Activated naive CD4-positive, alpha-beta T cell treated with anti-CD3 and anti-CD28 coated beads, Interleukin-2, amount 50 U/mL, for 24 hours (primary cell): ENCODE measurements around the gene UGT2B17.
"Not testable (repeated sequence)": the region's sequence is repeated elsewhere in the genome, so short reads cannot be mapped to it uniquely, and the experiment has no call there.

Experiments
- H3K27ac Mint-ChIP-seq: one replicate; pipeline ENCODE4 v1.8.0; 2021; ENCODE audit warnings: mild to moderate bottlenecking, mixed read lengths
- H3K27me3 Mint-ChIP-seq: one replicate; pipeline ENCODE4 v1.8.0; 2021; ENCODE audit warnings: mixed read lengths
- H3K36me3 Mint-ChIP-seq: one replicate; pipeline ENCODE4 v1.8.0; 2021; ENCODE audit warnings: mixed read lengths
- H3K4me1 Mint-ChIP-seq: one replicate; pipeline ENCODE4 v1.8.0; 2021; ENCODE audit warnings: mixed read lengths
- H3K4me3 Mint-ChIP-seq: one replicate; pipeline ENCODE4 v1.8.0; 2021; ENCODE audit warnings: mild to moderate bottlenecking, mixed read lengths
- H3K9me3 Mint-ChIP-seq: one replicate; pipeline ENCODE4 v1.8.0; 2021; ENCODE audit warnings: mixed read lengths

UGT2B17 gene

GRCh38 chr4:68576272-68577125 lies at the start of gene UGT2B17:
UGT2B17 (minus strand) TSS chr4:68576322; CDS start chr4:68568484, 7,838 bp downstream.
- Mint-ChIP-seq H3K36me3 (no peaks in the 10 kb centered on the region), H3K27me3 (no peaks in the 10 kb centered on the region), H3K4me3 (no peak within 1 kb of the TSS), H3K9me3 (no peaks in the 10 kb centered on the region), H3K27ac (no peak within 1 kb of the TSS), H3K4me1 (no peaks in the 10 kb centered on the region)

- not testable (repeated sequence) for H3K27ac Mint-ChIP-seq, H3K27me3 Mint-ChIP-seq, H3K36me3 Mint-ChIP-seq, H3K4me1 Mint-ChIP-seq, H3K9me3 Mint-ChIP-seq, H3K4me3 Mint-ChIP-seq
These were observed 46.6 kb upstream of the UGT2B17 start for GRCh38 chr4:68622731-68623130.

GRCh38 chr4:68617003-68617698 lies 41.0 kb upstream of the UGT2B17 start:
- no peaks in the 10 kb centered on the region for H3K4me1 Mint-ChIP-seq

GRCh38 chr4:68615699-68616422 lies 39.7 kb upstream of the UGT2B17 start:
- Mint-ChIP-seq H3K9me3 (no peaks in the 10 kb centered on the region), H3K27me3 (no peaks in the 10 kb centered on the region), H3K27ac (no peak overlapping the region), H3K4me1 (no peaks in the 10 kb centered on the region), H3K4me3 (no peak overlapping the region), H3K36me3 (no peaks in the 10 kb centered on the region)

More at GRCh38 chr4:68617003-68617698, 41.0 kb upstream of the UGT2B17 start:
- no peaks in the 10 kb centered on the region for H3K36me3 Mint-ChIP-seq
- no peak overlapping the region for H3K4me3 Mint-ChIP-seq
- no peaks in the 10 kb centered on the region for H3K9me3 Mint-ChIP-seq
- H3K27me3 Mint-ChIP-seq: no peaks in the 10 kb centered on the region
- no peak overlapping the region for H3K27ac Mint-ChIP-seq

GRCh38 chr4:68613752-68614151 lies 37.6 kb upstream of the UGT2B17 start:
- Mint-ChIP-seq H3K9me3 (no peaks in the 10 kb centered on the region), H3K36me3 (no peaks in the 10 kb centered on the region), H3K4me1 (no peaks in the 10 kb centered on the region), H3K27me3 (no peaks in the 10 kb centered on the region), H3K4me3 (no peak overlapping the region), H3K27ac (no peak overlapping the region)

GRCh38 chr4:68606240-68606639 lies 30.1 kb upstream of the UGT2B17 start:
- Mint-ChIP-seq H3K4me3 (no peak overlapping the region), H3K9me3 (no peaks in the 10 kb centered on the region), H3K4me1 (no peaks in the 10 kb centered on the region), H3K27me3 (no peaks in the 10 kb centered on the region), H3K36me3 (no peaks in the 10 kb centered on the region), H3K27ac (no peak overlapping the region)

GRCh38 chr4:68599150-68599549 lies 23.0 kb upstream of the UGT2B17 start:
- Mint-ChIP-seq H3K4me1 (no peaks in the 10 kb centered on the region), H3K4me3 (no peak overlapping the region), H3K36me3 (no peaks in the 10 kb centered on the region), H3K9me3 (no peaks in the 10 kb centered on the region), H3K27me3 (no peaks in the 10 kb centered on the region), H3K27ac (no peak overlapping the region)

GRCh38 chr4:68597482-68597881 lies 21.4 kb upstream of the UGT2B17 start:
- no peaks in the 10 kb centered on the region for H3K4me1 Mint-ChIP-seq
- no peak overlapping the region for H3K4me3 Mint-ChIP-seq
- H3K9me3 Mint-ChIP-seq: no peaks in the 10 kb centered on the region
- H3K27me3 Mint-ChIP-seq: no peaks in the 10 kb centered on the region
- H3K36me3 Mint-ChIP-seq: no peaks in the 10 kb centered on the region
- H3K27ac Mint-ChIP-seq: no peak overlapping the region

GRCh38 chr4:68594678-68595077 lies 18.6 kb upstream of the UGT2B17 start:
- Mint-ChIP-seq H3K27me3 (no peaks in the 10 kb centered on the region), H3K4me1 (no peaks in the 10 kb centered on the region), H3K9me3 (no peaks in the 10 kb centered on the region), H3K4me3 (no peak overlapping the region), H3K36me3 (no peaks in the 10 kb centered on the region), H3K27ac (no peak overlapping the region)

- Mint-ChIP-seq H3K4me3 (no peak overlapping the region), H3K4me1 (no peaks in the 10 kb centered on the region), H3K27ac (no peak overlapping the region), H3K27me3 (no peaks in the 10 kb centered on the region), H3K36me3 (no peaks in the 10 kb centered on the region), H3K9me3 (no peaks in the 10 kb centered on the region)
These were observed 17.0 kb upstream of the UGT2B17 start for GRCh38 chr4:68593112-68593511.

GRCh38 chr4:68592673-68593072 lies 16.6 kb upstream of the UGT2B17 start:
- no peak overlapping the region for H3K27ac Mint-ChIP-seq
- H3K4me3 Mint-ChIP-seq: no peak overlapping the region
- no peaks in the 10 kb centered on the region for H3K36me3 Mint-ChIP-seq

GRCh38 chr4:68591204-68591603 lies 15.1 kb upstream of the UGT2B17 start:
- H3K27ac Mint-ChIP-seq: no peak overlapping the region
- H3K27me3 Mint-ChIP-seq: no peaks in the 10 kb centered on the region
- H3K4me1 Mint-ChIP-seq: no peaks in the 10 kb centered on the region
- H3K4me3 Mint-ChIP-seq: no peak overlapping the region
- H3K36me3 Mint-ChIP-seq: no peaks in the 10 kb centered on the region
- no peaks in the 10 kb centered on the region for H3K9me3 Mint-ChIP-seq

More at GRCh38 chr4:68592673-68593072, 16.6 kb upstream of the UGT2B17 start:
- no peaks in the 10 kb centered on the region for H3K27me3 Mint-ChIP-seq
- H3K9me3 Mint-ChIP-seq: no peaks in the 10 kb centered on the region
- no peaks in the 10 kb centered on the region for H3K4me1 Mint-ChIP-seq

- Mint-ChIP-seq H3K4me3 (no peak overlapping the region), H3K27me3 (no peaks in the 10 kb centered on the region), H3K36me3 (no peaks in the 10 kb centered on the region), H3K9me3 (no peaks in the 10 kb centered on the region), H3K27ac (no peak overlapping the region), H3K4me1 (no peaks in the 10 kb centered on the region)
These were observed 13.7 kb upstream of the UGT2B17 start for GRCh38 chr4:68589790-68590189.

- H3K27ac Mint-ChIP-seq: no peak overlapping the region
- no peaks in the 10 kb centered on the region for H3K27me3 Mint-ChIP-seq
- no peak overlapping the region for H3K4me3 Mint-ChIP-seq
- H3K9me3 Mint-ChIP-seq: no peaks in the 10 kb centered on the region
- no peaks in the 10 kb centered on the region for H3K4me1 Mint-ChIP-seq
- H3K36me3 Mint-ChIP-seq: no peaks in the 10 kb centered on the region
These were observed 6.2 kb upstream of the UGT2B17 start for GRCh38 chr4:68582339-68582717.

- Mint-ChIP-seq H3K9me3 (no peaks in the 10 kb centered on the region), H3K36me3 (no peaks in the 10 kb centered on the region), H3K4me3 (no peak overlapping the region), H3K27me3 (no peaks in the 10 kb centered on the region), H3K27ac (no peak overlapping the region), H3K4me1 (no peaks in the 10 kb centered on the region)
These were observed 5.5 kb upstream of the UGT2B17 start for GRCh38 chr4:68581383-68582338.
